SK-N-SH (cell line): ENCODE measurements around the gene SMIM3. TPM values are rescaled to one million over a fixed set of nuclear protein-coding genes. Genes with fewer than 3 reads are reported as not detected.

ENCODE experiments used
- ELF1 ChIP-seq: IDR thresholded peaks from 2 replicates; pipeline ENCODE4 v1.4.0; 2012
- EZH2phosphoT487 ChIP-seq: fragments of 200-600 bp; sonication (generic); IDR thresholded peaks from 2 replicates; pipeline ENCODE4 v1.6.1; 2017; ENCODE audit warnings: low read depth, mixed run types, mild to moderate bottlenecking, antibody characterized with exemption, moderate library complexity, borderline replicate concordance
- FOXJ3 ChIP-seq: sonication (generic); formaldehyde crosslinking; IDR thresholded peaks from 2 replicates; pipeline ENCODE4 v1.5.1; 2020; ENCODE audit warnings: mild to moderate bottlenecking, missing genetic modification reagents
- GABPA ChIP-seq: IDR thresholded peaks from 2 replicates; pipeline ENCODE4 v1.4.0; 2012; ENCODE audit warnings: low read depth, mild to moderate bottlenecking
- MXI1 ChIP-seq: IDR thresholded peaks from 2 replicates; pipeline ENCODE4 v1.6.1; 2012; ENCODE audit warnings: mild to moderate bottlenecking, low read depth, low read length, improper control_type of control experiment
- NFIC ChIP-seq: IDR thresholded peaks from 2 replicates; pipeline ENCODE4 v1.4.0; 2012; ENCODE audit warnings: borderline replicate concordance
- NRF1 ChIP-seq: IDR thresholded peaks from 2 replicates; pipeline ENCODE4 v1.6.1; 2012; ENCODE audit warnings: low read depth, mild to moderate bottlenecking, low read length
- RAD21 ChIP-seq: IDR thresholded peaks from 2 replicates; pipeline ENCODE4 v1.6.1; 2012; ENCODE audit warnings: mild to moderate bottlenecking, low read length
- RXRA ChIP-seq: IDR thresholded peaks from 2 replicates; pipeline ENCODE4 v1.4.0; 2012; ENCODE audit warnings: low read depth, mild to moderate bottlenecking, borderline replicate concordance
- SIN3A ChIP-seq: IDR thresholded peaks from 2 replicates; pipeline ENCODE4 v1.6.1; 2012; ENCODE audit warnings: low read depth, mild to moderate bottlenecking, low read length, moderate library complexity, borderline replicate concordance
- SMC3 ChIP-seq: IDR thresholded peaks from 2 replicates; pipeline ENCODE4 v1.6.1; 2012; ENCODE audit warnings: low read depth, low read length, improper control_type of control experiment
- TAF1 ChIP-seq: IDR thresholded peaks from 2 replicates; pipeline ENCODE4 v1.6.1; 2012; ENCODE audit warnings: low read depth, mild to moderate bottlenecking, low read length, moderate library complexity, borderline replicate concordance
- TCF12 ChIP-seq: IDR thresholded peaks from 2 replicates; pipeline ENCODE4 v1.4.0; 2012
- TEAD4 ChIP-seq: IDR thresholded peaks from 2 replicates; pipeline ENCODE4 v1.4.0; 2012; ENCODE audit warnings: mild to moderate bottlenecking, borderline replicate concordance; ENCODE audit not compliant: insufficient read depth
- polyA plus RNA-seq, 3 experiments: library from polyadenylated mRNA; depleted of rRNA; stranded (reverse); fragments of >200 nt; gene quantifications; 2 replicates each; pipeline ENCODE4 v1.2.3, GENCODE V29; 2012
- TF ChIP-seq, protein P1 (sequence below): IDR thresholded peaks from 2 replicates; pipeline ENCODE4 v1.4.0; 2012; ENCODE audit warnings: low read depth, borderline replicate concordance
- TF ChIP-seq, protein P2 (sequence below): IDR thresholded peaks from 2 replicates; pipeline ENCODE4 v1.6.1; 2012; ENCODE audit warnings: mild to moderate bottlenecking, low read depth, low read length, moderate library complexity
- TF ChIP-seq, protein P3 (sequence below): IDR thresholded peaks from 2 replicates; pipeline ENCODE4; 2012

The SMIM3 gene
- polyA plus RNA-seq, 1 of the 3 experiments (the other 2 are of a cell fraction): 39.9 TPM

DNA sequence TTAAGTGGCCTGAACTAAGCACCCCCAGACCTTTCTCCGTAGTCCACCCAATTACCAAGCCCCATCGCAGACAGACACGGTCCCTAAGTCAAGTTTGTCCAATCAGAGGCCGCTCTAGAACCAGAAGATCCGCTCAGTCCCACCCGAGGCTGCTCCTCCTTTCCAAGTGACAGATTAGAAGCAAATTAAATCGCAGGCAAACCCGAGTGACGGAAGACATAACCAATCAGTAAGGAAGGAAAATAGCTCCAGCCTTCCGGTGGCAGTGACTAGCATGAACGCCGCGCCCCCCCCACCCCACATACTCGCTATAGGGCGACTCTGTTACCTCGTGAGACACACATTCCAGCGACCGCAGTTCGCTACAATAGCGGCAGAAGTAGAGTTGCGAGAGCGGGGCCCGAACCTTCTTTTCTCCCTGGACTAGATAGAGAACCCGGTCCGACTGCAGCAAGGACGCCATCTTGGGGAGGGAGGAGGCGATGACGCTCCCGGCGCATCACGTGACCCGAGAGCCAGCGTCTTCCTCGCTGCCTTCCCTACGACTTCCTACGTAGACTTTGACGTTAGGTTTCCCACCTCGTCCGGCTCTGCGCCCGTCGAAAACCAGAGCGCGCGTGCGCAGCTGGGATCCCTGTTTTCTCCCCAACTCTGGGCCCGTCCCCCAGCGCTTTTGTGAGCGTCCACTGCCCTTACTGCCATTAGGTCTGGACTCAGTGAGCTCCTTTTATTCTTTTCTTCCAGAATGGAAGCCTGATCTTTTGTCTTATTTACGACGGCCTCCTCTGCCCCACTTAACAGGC, 19.8 kb upstream of the SMIM3 start, which contains the start of gene DCTN4 (continued):
- TF ChIP-seq, protein P1, sequence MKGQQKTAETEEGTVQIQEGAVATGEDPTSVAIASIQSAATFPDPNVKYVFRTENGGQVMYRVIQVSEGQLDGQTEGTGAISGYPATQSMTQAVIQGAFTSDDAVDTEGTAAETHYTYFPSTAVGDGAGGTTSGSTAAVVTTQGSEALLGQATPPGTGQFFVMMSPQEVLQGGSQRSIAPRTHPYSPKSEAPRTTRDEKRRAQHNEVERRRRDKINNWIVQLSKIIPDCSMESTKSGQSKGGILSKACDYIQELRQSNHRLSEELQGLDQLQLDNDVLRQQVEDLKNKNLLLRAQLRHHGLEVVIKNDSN: peak; percentile 98
- TF ChIP-seq NFIC: no peak
- no peak for TF ChIP-seq SMC3
- TF ChIP-seq RXRA: no peak
- no peak for TF ChIP-seq TEAD4
- TF ChIP-seq TAF1: peak; percentile 92
- TF ChIP-seq EZH2phosphoT487: no peak
- TF ChIP-seq GABPA: peak; percentile 77
- TF ChIP-seq NRF1: peak; percentile 84
- TF ChIP-seq, protein P2, sequence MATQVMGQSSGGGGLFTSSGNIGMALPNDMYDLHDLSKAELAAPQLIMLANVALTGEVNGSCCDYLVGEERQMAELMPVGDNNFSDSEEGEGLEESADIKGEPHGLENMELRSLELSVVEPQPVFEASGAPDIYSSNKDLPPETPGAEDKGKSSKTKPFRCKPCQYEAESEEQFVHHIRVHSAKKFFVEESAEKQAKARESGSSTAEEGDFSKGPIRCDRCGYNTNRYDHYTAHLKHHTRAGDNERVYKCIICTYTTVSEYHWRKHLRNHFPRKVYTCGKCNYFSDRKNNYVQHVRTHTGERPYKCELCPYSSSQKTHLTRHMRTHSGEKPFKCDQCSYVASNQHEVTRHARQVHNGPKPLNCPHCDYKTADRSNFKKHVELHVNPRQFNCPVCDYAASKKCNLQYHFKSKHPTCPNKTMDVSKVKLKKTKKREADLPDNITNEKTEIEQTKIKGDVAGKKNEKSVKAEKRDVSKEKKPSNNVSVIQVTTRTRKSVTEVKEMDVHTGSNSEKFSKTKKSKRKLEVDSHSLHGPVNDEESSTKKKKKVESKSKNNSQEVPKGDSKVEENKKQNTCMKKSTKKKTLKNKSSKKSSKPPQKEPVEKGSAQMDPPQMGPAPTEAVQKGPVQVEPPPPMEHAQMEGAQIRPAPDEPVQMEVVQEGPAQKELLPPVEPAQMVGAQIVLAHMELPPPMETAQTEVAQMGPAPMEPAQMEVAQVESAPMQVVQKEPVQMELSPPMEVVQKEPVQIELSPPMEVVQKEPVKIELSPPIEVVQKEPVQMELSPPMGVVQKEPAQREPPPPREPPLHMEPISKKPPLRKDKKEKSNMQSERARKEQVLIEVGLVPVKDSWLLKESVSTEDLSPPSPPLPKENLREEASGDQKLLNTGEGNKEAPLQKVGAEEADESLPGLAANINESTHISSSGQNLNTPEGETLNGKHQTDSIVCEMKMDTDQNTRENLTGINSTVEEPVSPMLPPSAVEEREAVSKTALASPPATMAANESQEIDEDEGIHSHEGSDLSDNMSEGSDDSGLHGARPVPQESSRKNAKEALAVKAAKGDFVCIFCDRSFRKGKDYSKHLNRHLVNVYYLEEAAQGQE: no peak
- TF ChIP-seq MXI1: peak; percentile 46
- no peak for TF ChIP-seq FOXJ3
- no peak for TF ChIP-seq SIN3A
- TF ChIP-seq RAD21: no peak
- TF ChIP-seq ELF1: peak; percentile 73
- TF ChIP-seq TCF12: no peak; the same call in 1 of the 2 replicates
- TF ChIP-seq, protein P3, sequence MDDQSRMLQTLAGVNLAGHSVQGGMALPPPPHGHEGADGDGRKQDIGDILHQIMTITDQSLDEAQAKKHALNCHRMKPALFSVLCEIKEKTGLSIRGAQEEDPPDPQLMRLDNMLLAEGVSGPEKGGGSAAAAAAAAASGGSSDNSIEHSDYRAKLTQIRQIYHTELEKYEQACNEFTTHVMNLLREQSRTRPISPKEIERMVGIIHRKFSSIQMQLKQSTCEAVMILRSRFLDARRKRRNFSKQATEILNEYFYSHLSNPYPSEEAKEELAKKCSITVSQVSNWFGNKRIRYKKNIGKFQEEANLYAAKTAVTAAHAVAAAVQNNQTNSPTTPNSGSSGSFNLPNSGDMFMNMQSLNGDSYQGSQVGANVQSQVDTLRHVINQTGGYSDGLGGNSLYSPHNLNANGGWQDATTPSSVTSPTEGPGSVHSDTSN: peak; percentile 100
